Stimulated activated CD8-positive, alpha-beta memory T cell treated with anti-CD3 and anti-CD28 coated beads, Interleukin-7, amount 100 ng/mL, for 24 hours (primary cell): ENCODE results near the gene SEMA6B.

Experiments
- DNase-seq: peaks from one replicate; pipeline ENCODE4 v3.0.0-alpha.2; 2020; ENCODE audit warnings: low read depth

The SEMA6B gene

DNA sequence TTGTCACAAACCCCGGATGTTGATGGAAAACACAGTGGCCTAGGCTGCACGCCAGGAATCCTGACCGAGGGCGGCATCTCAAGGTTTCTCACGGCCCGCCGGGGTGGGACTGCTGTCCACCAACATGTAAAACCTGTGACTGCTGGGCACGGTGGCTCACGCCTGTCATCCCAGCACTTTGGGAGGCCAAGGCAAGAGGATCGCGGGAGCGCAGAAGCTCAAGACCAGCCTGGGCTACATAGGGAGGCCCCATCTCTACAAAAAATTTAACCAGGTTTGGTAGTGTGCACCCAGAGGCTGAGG, 52.4 kb downstream of the SEMA6B start:
- no peak for DNase-seq

DNA sequence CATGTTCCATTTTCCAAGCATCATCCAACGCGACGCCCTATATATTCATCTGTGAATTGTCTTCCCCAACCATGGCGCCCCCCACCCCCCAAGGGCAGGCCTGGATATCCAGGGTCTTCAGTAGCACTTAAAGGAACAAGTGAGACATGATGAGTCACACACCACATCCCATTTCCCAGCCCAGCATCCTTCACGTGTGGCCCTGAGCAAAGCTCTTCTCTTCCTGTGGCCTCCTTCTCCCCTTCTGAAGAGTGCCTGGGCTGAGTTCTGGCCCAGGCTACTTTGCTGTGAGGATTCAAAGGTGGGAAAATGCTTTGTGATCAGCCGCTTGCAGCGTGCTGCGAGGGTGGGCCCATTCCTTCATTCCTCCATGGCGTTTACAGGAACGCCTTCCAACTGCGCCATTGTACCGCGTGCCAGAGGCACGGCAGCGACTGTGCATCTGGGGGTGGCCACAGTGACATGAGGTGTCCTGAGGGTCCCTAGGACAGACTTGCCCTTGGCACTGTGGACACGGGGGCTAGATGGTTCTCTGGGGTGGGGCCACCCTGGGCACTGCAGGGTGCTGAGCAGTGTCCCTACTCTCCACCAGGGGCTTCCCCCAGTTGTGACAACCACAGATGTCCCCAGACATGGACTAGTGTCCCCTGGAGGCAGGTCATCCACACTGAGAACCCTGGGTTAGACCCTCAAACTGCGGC, 52.9 kb downstream of the SEMA6B start:
- no peak for DNase-seq

DNA sequence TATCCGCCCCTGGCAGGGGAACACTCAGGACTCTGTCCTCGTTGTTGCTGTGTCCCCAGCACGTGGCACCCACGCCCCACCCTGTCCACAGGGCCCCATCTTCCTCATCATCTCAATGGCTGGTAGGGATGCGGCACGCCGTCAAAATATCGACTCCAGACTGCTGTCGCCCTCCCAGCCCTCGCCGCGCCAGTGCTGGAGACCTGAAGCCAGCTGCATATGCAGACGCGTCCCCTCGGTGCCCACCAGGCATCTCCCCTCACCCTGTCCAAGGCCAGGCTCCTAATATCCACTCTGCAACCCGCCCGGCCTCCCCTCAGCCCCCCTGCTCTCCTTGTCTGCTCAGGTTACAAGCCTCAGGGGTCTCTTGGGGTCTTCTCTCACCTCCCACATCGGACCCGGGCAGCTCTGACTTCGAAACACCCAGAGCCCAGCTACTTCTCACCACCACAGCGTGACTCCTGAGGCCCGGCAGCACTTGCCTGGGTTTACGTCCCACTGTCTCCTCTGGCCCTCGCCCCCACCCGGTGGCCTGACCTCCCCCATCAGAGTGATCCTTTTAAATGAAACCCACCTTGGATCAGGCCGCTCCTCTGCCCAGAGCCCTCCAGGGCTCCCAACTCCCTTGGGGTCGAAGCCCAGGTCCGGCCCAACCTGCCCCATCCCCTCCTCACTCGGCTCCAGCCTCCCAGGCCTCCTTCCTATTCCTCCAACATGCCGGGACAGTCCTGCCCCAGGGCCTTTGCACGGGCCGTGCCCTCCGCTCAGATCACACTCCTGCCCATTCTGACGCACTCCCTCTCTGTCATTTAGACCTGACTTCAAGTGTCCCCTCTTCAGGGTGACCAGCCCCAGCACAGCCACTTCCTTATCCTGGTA, 53.7 kb downstream of the SEMA6B start:
- no peak for DNase-seq

DNA sequence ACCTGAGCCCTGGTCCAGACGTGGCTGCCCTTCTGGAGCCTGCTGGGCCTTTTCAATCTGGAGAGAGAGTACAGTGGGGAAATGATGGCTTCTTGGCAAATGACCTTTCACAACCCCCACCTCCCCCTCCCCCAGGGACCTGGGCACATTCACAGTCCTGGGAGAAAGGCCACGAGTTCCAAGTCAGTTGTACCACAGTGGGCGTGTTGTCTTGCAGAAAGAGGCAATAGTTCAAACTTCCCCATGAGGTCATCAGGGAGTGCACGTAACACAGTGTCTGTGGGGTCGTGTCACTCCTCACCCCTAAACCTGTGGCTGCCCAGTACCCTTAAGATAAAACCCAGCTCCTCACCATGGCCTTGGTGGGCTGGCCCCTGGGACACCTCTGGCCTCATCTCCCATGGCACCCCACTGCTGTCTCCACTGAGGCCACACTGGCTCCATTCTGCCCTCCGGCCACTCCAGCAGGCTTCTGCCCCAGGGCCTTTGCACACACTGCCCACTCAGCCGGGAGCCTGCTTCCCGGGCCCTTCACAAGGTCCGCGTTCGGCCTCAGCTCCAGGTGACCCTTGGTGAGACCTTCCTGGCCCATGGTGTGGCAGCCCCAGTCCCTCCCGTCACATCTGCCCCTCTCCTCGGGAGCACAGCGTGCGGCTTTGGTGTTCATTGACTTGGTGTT, 54.5 kb downstream of the SEMA6B start:
- no peak for DNase-seq

DNA sequence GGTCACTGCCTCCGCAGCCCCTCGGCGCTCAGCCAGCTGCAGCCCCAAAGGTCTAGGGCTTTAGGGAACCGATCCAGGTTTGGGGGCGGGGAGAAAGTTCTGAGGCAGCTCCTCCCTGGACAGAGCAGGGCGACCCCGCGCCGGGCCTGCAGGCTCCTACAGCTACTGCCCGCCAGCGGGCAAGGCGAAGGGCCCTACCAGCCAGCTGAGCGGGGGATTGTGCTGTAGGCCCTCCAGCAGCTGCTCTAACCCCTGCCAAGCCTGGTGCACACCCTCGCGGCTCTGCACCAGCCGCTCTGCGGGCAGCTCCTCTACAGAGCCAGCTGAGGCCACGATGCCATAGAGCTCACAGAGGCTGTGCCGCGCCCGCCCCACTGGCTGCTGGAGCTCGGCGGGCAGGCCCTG, 55.2 kb downstream of the SEMA6B start:
- no peak for DNase-seq

DNA sequence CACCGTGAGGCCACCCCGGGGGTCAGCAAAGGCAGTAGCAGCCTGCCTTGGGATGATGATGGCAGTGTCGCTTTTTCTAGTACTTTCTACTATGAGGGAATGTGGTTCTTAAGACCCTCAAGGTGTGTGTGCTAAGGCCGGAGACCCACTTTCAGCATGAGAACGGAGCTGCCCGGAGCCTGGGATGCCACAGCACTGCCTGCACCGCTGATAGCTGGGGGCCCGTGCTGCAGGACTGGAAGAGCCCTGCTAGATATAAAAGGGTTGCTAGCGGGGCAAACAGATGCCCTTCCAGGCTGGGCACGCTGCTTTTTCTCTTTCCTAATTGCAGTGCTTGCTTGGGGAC, 55.7 kb downstream of the SEMA6B start:
- no peak for DNase-seq

DNA sequence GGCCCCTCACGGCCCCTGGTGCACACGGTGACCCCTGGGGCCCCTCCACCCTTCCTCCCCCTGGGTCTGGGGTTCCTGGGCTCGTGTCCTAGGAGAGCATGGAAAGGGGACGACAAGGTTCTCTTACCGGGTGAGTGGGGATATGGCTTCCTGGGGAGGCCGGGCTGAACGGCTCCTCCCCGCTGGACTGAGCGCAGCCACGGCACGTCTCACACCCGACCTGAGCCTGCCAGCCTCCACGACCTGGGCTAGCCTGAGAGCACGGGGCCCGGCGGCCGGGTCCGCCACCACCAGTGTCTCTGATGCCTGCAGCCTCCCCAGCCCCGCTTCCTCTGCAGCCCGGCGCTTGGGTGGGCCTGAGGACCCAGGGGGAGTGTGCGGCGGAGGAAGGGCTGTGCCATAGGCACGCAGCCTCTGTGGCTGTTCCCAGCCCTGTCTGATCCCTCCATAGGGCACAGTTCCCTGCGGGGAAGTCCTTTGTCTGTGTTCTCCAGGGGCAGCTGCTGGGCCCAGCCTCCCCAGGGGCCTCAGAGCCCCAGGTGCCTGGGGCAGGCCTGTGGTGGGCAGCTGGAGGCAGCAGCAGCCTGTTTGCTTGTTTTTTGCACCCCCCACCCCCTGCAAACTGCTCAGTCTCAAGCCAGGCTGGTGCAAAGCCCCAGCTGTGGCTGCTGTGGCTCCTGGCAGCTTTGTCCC, 56.2 kb downstream of the SEMA6B start:
- no peak for DNase-seq

DNA sequence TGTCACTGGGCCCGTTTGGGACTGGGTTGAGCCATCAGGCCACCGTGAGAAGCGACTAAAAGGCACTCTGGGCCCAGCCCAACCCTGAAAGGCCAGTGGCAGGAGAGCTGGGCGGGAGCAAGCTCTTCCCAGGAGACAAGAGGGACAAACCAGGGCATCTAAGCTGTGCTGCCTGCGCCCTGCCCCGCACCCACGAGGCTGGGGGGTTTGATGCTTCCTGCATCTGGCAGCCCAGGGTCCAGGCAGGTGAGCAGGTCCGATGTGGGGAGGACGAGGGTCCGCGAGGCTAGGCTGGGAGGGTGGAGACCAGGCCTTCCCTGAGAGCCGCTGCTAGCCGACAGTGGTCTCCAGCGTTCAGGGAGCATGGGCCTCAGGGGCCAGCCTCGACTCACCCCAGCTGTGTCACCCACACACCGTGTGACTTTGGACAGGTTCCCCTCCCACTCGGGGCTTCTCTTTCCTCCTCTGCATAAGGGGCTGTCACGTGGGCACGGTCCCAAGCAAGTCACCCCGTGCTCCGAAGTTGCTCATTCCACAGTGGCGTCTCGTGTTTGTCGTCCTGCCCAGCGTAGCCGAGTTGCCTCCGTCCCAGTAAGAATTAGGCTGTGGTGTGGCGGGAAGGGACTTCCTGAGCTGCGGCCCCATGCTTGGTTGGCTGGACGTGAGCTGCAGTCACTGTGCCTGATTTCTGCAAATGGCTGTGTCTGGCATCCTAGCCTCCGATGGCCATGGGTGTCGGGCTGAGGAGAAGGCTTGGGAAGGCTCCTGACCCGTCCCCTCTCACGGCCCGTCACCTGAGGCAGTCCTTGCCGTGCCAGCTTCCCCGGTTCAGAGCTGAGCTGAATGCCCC, 57.0 kb downstream of the SEMA6B start:
- no peak for DNase-seq

DNA sequence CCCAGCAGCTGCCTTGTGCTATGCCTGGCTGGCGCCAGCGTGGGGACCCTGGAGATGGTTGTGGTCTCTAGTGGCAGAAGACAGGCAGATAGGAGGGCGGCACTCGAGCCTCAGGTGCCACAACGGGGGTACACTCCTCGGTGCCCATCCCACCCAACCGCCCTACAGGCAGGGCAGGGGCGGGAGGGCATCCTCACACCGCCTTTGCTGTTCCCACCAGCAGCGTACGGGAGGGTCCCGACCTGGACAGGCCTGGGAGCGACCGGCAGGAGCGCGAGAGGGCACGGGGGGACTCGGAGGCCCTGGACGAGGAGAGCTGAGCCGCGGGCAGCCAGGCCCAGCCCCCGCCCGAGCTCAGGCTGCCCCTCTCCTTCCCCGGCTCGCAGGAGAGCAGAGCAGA, 57.8 kb downstream of the SEMA6B start:
- DNase-seq = no peak

DNA sequence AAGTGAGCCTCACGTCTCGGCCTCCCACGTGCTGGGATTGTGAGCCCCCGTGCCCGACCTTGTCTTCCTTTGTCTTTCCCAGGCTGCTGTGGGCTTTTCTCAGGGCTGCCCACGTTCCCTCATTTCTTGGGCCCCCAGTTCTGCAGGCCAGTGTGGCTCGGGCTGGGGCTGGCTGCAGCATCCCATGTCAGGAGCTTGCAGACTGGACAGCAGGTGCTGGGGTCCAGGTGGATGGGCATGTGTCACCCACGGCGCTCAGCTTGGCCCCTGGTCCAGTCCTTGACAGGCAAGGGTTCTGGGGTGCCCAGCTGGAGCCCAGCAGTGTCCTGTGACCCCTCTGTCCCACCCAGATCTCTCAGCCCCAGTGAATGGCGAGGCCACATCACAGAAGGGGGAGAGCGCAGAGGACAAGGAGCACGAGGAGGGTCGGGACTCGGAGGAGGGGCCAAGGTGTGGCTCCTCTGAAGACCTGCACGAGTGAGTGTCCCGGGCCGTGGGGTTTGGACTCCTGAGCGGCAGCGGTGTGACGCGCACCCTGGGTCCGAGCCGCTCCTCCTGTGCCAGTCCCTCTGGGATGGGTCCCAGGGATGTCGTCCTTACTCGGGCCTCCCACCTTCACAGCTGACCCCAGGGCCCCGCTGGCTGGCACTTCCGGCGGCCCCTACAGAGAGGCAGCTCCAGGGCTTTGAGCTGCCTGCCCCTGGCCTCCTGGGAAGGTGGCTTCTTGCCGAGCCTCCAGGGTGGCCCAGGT, 58.5 kb downstream of the SEMA6B start:
- DNase-seq = no peak

DNA sequence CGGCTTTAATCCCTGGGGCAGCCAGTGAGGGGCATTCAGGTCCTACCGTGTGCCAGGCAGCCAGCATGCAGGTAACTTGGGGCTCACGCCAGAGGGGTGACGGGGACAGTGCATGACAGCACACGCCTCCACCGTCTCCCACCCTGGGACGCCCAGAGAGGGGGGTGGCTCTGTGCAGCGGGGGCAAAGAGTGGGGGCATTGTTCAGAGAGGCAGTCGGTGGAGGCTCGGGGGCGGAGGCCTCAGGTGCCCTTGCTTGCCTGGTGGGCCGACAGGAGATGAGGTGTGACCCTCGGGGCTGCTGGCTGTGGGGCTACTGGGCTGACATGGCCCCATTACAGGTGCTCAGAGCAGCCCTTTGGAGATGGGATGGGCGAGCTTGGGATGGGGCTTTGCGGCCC, 59.6 kb downstream of the SEMA6B start:
- DNase-seq = no peak

DNA sequence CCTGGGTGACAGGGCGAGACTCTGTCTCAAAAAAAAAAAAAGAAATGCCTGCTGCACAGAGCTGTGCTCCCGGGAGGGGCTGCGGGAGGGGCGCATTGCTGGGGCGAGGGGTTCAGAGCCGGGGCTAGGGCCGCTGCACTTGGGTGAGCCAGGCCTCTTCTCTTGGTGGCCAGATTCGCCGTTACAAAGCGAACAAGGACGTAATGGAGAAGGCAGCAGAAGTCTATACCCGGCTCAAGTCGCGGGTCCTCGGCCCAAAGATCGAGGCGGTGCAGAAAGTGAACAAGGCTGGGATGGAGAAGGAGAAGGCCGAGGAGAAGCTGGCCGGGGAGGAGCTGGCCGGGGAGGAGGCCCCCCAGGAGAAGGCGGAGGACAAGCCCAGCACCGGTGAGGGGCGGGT, 60.2 kb downstream of the SEMA6B start:
- DNase-seq = no peak

DNA sequence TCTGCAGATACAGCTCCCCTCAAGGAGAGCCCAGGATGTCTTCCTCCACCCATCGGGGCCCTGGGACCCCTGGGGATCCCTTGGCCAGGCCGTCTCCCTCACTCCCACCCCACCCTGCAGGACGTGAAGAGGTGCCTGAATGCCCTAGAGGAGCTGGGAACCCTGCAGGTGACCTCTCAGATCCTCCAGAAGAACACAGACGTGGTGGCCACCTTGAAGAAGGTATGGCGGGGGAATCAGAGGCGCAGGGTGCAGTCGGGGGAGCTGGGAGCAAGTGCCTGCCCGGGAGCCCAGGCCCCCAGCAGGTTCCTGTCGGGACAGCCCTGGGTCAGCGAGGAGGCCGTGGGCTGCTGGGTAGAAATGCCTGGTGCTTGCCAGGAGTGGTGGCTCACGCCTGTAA, 60.8 kb downstream of the SEMA6B start:
- no peak for DNase-seq

DNA sequence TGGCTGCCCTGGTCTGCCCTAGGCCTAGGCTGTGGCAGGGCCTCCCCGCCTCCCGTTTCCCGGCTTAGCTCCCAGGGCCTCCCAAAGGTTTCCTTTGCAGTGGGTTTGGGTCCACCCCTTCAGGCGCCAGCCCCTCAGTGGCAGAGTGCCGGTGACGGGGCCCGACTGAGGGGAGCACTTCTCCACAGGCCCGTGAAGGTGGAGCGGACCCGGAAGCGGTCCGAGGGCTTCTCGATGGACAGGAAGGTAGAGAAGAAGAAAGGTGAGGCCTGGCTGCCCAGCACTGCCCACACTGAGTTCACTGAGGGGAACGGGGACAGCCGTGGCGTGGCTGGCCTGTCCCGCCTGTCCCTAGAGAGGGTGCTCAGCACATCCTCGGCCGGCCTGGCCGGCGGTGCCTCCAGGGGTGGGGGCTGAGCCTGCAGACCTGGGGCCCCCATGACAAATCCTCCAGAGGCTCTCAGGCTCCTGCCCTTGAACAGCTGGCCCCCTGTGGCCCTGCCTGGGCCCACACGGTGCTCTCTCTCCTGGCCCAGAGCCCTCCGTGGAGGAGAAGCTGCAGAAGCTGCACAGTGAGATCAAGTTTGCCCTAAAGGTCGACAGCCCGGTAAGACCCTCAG, 61.6 kb downstream of the SEMA6B start:
- no peak for DNase-seq

DNA sequence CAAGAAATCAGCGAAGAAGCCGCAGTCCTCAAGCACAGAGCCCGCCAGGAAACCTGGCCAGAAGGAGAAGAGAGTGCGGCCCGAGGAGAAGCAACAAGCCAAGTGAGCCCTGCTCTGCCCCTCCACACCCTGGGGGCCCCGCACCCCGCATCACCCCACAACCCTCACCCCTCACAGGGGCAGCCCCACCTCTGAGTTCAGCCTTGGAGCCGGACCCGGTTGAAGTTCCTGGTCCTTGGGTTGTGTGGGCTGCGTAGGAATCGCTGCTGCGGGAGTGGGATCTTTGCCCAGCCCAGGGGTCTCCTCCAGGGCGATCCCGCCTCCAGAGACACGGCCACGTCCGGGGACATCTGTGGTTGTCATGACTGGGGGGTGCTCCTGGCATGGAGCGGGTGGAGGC, 63.2 kb downstream of the SEMA6B start:
- no peak for DNase-seq

DNA sequence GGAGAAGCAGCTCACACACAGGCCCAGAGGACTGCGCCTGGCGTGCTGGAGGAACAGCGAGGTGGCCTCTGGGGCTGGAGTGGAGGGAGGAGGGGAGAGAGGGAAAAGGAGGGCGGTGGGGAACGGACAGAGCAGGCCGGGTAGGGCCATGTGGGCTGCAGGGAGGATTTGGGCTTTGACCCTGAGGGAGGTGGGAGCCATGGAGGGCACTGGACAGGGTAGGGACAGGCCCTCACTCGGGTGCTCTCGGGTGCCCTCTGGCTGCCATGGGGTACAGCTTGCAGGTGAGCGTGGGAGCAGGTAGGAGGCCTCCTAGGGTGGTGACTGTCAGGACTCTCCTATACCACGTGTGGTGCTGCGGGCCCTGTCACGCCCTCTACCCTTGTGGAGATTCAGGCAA, 64.0 kb downstream of the SEMA6B start:
- no peak for DNase-seq

DNA sequence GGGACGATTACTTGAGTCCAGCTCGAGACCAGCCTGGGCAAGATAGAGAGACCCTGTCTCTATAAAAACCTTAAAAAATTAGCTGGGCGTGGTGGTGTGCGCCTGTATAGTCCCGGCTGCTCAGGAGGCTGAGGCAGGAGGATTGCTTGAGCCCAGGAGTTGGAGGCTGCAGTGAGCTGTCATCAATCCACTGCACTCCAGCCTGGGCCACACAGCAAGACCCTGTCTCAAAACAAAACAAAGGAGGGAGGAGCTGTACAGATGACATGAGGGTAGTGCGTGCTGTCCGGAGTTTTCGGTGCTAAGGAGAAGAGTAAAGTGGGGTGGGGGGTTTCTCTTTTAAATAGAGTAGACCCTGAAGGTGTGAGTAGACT, 64.8 kb downstream of the SEMA6B start:
- no peak for DNase-seq

DNA sequence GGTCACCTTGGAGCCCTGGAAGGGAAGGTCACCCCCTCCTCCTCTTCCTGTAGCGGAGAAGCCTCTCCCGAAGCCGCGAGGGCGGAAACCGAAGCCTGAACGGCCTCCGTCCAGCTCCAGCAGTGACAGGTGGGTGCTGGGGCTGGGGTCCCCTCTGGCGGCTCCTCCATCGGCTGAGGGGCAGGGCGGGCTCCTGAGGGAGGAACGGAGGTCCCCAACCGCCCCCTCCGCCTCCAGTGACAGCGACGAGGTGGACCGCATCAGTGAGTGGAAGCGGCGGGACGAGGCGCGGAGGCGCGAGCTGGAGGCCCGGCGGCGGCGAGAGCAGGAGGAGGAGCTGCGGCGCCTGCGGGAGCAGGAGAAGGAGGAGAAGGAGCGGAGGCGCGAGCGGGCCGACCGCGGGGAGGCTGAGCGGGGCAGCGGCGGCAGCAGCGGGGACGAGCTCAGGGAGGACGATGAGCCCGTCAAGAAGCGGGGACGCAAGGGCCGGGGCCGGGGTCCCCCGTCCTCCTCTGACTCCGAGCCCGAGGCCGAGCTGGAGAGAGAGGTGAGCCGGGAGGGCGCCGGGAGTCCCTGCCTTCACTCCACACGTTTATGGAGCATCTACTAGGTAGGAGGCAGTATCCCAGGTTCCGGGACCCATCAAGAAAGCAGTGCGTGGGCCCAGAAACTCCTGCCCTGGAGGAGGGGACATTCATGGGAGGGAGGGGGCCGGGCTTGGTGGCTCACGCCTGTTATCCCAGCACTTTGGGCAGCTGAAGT, 65.4 kb downstream of the SEMA6B start:
- DNase-seq = no peak

DNA sequence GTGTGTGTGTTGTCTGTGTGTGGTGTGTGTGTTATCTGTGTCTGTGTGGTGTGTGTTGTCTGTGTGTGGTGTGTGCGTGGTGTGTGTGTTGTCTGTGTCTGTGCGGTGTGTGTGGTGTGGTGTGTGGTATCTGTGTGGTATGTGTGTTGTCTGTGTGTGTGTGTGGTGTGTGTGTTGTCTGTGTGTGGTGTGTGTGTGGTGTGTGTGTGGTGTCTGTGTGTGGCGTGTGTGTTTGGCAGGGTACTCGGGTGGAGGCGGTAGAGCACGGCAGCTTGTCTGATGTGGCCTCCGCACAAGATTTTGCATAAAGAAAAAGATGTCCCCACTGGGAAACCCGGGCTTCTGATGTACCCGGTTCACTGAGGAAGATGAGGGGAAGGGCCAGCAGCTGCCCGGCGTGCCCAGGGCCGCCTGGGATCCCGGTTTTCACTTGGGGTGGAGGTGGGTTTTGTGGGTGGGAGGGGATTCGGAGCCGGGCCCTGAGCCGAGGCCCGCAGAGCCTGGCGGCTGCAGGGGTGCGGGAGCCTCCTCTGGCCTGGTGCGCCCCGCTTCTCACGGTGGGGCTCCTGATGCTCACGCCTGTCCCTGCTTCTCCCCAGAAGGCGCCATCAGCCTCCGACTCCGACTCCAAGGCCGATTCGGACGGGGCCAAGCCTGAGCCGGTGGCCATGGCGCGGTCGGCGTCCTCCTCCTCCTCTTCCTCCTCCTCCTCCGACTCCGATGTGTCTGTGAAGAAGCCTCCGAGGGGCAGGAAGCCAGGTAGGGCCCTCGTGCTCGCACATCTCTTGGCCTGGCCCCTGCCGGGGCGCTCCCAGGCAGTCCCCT, 66.2 kb downstream of the SEMA6B start:
- DNase-seq = no peak
